GM13976 (cell line): ENCODE data around the gene CNTNAP2.

Source experiments
- DNase-seq: peaks from one replicate; pipeline ENCODE4 v3.0.0; 2012; ENCODE audit warnings: low spot score
- CTCF ChIP-seq: IDR thresholded peaks from 2 replicates; pipeline ENCODE4 v1.5.1; 2012; ENCODE audit warnings: borderline replicate concordance, mild to moderate bottlenecking; ENCODE audit not compliant: insufficient read depth; ENCODE audit errors: extremely low read depth, missing control alignments, control extremely low read depth
- in situ Hi-C: fragments of 300-500 bp; cut with MboI; formaldehyde crosslinking; loops from one replicate; pipeline ENCODE4 v1.12.0; 2022; ENCODE audit warnings: low sequenced_read_pairs, mixed read lengths, inconsistent platforms; ENCODE audit not compliant: unreplicated experiment

Gene CNTNAP2

GRCh38 chr7:148383651-148384050 lies 2267.1 kb downstream of the CNTNAP2 start:
- in situ Hi-C loops = no loop called here
- no peak for TF ChIP-seq CTCF
- no peak for DNase-seq

GRCh38 chr7:148385009-148385682 lies 2268.5 kb downstream of the CNTNAP2 start:
- no peak for TF ChIP-seq CTCF
- DNase-seq = no peak
- in situ Hi-C loops = no loop called here

GRCh38 chr7:148390381-148390780 lies 2273.8 kb downstream of the CNTNAP2 start:
- in situ Hi-C loops = no loop called here
- no peak for DNase-seq
- TF ChIP-seq CTCF = no peak

- TF ChIP-seq CTCF = no peak
- no peak for DNase-seq
- in situ Hi-C loops = no loop called here
Observed at GRCh38 chr7:148391591-148391990, 2275.0 kb downstream of the CNTNAP2 start.

- in situ Hi-C loops = no loop called here
- TF ChIP-seq CTCF = no peak
- DNase-seq = no peak
Observed at GRCh38 chr7:148394582-148394981, 2278.0 kb downstream of the CNTNAP2 start.

- in situ Hi-C loops = no loop called here
- no peak for TF ChIP-seq CTCF
- no peak for DNase-seq
Observed at GRCh38 chr7:148395352-148395811, 2278.8 kb downstream of the CNTNAP2 start.
